Stimulated activated CD8-positive, alpha-beta memory T cell treated with anti-CD3 and anti-CD28 coated beads, Interleukin-12 subunit alpha, Interleukin-12 subunit beta, amount 100 ng/mL, for 24 hours (primary cell): ENCODE results near the gene SCAMP4.
"Not testable (repeated sequence)": the region's sequence is repeated elsewhere in the genome, so short reads cannot be mapped to it uniquely, and the experiment has no call there.

Experiments
- DNase-seq: peaks from one replicate; pipeline ENCODE4 v3.0.0-alpha.2; 2020; ENCODE audit errors: extremely low read depth

SCAMP4 gene

GRCh38 chr19:1882786-1883692 lies 22.2 kb upstream of the SCAMP4 start:
- DNase-seq, result no peak

- no peak for DNase-seq
Measured at GRCh38 chr19:1883784-1884183, 21.4 kb upstream of the SCAMP4 start.

DNA sequence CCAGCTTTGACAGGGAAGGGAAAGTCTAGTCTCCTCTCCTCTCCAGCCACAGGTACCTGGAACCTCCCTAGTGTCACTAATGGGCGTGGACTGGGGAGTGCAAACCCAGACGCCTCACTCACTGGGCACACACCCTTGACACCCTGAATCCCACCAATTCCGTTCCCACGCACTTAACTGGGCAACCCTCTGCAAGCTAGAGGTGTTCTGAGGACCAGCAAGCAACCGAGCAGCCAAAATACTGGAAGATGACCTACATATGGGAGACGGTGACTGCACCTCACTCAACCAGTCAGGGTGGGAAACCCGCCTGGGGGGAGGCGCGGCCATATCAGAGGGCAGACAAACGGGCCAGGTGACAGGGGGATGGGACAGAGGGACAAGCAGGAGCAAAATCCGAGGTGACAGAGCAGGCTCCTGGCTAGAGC lies 20.9 kb upstream of the SCAMP4 start:
- no peak for DNase-seq

DNA sequence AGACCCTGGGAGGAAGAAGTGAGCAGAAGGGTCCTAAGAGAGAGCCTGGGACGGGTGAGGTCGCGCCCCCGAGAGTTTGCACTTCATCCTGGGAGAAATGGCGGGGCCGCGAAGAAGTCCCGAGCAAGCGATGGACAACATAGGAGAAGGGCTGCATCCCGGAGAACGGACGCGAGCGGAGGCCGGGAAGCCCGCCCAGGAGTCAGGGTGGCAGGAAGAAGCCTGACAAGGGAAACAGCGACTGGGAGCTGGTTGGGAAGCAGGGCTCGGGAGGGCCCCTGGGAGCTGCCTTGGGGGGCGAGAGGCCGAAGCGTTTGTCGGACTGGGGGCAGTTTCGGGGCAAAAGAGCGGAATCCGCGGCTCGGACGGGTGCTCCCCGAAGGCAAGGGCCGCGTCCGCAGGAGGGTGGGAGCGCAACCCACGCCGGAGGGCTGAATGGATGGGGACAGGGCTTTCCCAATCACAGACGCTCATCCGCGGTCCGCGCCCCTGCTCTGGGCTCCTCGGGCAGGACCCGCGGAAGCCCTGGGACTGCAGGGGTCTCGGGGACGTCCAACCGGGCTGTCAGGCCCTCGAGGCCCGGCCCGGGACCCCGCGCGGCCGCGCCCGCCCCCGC lies 20.4 kb upstream of the SCAMP4 start:
- DNase-seq, result no peak

DNA sequence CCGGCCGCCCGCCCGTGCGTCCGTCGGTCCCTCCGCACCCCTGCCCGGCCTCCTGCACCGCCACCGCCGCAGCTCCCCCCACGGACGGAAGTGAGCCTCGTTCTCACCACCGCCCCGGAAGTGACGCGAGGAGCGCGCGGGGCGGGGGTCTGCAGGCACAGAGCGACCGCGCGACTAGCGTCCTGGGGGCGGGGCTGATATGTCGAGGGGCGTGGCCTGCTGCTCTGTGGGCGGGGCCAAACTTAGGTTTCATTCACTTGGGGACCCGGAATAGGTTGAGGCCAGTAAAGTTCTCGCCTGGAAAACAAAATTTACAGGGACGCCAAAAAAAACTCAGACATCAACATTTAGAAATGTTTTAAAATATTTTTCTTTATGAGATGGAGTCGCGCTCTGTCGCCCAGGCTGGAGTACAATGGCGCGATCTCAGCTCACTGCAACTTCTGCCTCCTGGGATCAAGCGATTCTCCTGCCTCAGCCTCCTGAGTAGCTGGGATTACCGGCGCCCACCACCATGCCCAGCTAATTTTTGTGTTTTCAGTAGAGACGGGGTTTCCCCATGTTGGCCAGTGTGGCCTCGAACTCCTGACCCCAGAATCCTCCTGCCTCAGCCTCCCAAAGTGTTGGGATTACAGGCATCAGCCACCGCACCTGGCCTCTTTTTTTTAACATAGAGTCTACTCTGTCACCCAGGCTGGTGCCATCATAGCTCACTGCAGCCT lies 19.6 kb upstream of the SCAMP4 start, which contains the start of gene ABHD17A:
ABHD17A (minus strand) TSS at position 99 of the 722 bp plus-strand sequence. CDS start 3,930 bp downstream, outside the sequence.
- peak; percentile 87 for DNase-seq

GRCh38 chr19:1886360-1886759 lies 18.8 kb upstream of the SCAMP4 start:
- DNase-seq, result not testable (repeated sequence)

GRCh38 chr19:1888385-1888784 lies 16.8 kb upstream of the SCAMP4 start:
- DNase-seq, result no peak

- DNase-seq, result no peak
Measured at GRCh38 chr19:1889907-1890306, 15.3 kb upstream of the SCAMP4 start.

DNA sequence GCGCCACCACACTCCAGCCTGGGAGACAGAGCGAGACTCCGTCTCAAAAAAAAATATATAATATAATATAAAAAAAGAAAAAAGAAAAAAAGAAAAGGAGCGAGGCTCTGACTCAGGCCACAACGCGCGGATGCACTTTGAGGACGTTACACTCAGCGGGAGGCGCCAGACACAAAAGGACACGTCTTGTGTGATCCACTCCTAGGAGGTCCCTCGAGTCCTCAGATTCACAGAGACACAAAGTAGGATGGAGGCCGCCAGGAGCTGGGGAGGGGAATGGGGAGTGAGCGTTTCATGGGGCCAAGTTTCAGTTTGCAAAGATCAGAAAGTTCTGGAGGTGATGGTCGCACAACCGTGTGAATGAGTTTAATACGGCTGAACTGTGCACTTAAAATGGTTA lies 11.4 kb upstream of the SCAMP4 start:
- DNase-seq, result no peak

- DNase-seq, result no peak
Measured at GRCh38 chr19:1896508-1896907, 8.7 kb upstream of the SCAMP4 start.

DNA sequence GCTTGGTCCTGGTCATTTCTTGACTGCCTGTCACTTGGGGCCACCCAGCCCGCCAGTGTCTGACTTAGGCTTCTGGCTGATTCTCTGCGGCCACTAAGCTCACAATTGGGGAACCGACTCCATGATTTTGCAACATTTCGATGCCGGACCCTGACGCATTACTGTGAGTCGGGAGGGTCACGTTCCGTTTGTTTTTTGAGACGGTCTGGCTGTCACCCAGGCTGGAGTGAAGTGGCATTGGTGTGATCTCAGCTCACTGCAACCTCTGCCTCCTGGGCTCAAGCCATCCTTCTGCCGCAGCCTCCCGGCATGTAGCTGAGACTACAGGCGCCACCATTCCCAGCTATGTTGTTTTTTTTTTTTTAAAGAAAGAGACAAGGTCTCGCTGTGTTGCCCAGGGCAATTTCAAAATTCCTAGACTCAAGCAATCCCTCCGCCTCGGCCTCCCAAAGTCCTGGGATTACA lies 3.2 kb upstream of the SCAMP4 start:
- DNase-seq, result no peak

GRCh38 chr19:1902923-1903322 lies 2.3 kb upstream of the SCAMP4 start:
- DNase-seq, result no peak

DNA sequence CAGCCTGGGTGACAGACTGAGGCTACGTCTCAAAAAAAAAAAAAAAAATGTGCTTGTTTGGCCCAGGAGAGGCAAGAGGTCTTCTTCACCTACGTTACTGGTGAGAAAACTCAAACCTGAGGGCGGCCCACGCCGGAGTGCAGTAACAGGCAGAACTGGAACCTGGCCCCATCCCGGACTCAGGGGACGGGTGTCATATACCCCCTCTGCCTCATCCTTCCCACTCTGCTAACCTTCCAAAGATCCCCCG lies 414 bp upstream of the SCAMP4 start:
- no peak for DNase-seq

- DNase-seq, result no peak
Measured at GRCh38 chr19:1905863-1906375, 720 bp downstream of the SCAMP4 start.

- no peak for DNase-seq
Measured at GRCh38 chr19:1906985-1907562, 1.9 kb downstream of the SCAMP4 start.

- no peak for DNase-seq
Measured at GRCh38 chr19:1907563-1908363, 2.6 kb downstream of the SCAMP4 start.

DNA sequence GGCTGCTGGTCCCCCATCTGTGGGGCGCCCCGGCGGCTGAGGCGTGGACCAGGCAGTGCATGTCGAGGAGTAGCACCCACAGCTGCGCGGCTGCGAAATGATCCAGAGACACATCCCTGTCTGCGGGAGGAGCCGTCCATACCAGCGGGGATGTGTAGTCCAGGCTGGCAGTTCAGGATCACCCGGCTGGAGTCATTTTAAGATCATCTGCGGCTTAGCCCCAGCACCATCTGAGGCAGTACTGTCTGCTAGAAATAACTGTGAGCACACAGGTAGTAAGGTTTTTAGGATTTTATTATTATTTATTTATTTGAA lies 3.1 kb downstream of the SCAMP4 start:
- no peak for DNase-seq

DNA sequence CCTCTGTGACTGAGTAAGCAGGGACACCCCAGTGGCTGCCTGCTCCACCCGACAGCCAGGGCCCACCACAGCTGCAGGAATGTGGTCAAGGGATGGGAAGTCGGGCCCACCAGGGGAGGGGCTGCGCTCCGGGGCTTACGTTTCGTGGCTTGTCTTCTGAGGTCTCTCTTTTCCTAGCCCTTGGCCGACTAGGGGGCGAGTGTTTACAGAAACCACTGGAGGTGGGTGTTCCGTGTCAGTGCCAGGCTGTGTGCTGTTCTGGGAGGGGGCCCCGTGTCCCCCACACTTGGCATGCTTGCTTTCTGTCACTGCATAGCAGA lies 4.5 kb downstream of the SCAMP4 start:
- no peak for DNase-seq

- DNase-seq, result no peak
Measured at GRCh38 chr19:1910177-1910576, 5.0 kb downstream of the SCAMP4 start.

GRCh38 chr19:1911098-1911497 lies 5.9 kb downstream of the SCAMP4 start:
- DNase-seq, result no peak

DNA sequence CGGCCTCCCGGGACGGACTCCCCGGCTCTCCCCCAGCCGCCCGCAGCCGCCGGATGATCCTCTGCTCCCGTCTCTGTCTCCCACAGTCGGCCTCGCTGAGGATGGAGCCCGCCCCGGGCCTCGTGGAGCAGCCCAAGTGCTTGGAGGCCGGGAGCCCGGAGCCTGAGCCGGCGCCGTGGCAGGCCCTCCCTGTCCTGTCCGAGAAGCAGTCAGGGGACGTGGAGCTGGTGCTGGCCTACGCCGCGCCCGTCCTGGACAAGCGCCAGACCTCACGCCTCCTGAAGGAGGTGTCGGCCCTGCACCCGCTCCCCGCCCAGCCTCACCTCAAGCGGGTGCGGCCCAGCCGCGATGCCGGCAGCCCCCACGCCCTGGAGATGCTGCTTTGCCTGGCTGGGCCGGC lies 6.8 kb downstream of the SCAMP4 start:
- no peak for DNase-seq
